Gastrocnemius medialis (tissue), 4 donors: Measurements from ENCODE around the gene SMOC2.

Experiments used
- POLR2A ChIP-seq, 2 donors: fragments of 450-650 bp; IDR thresholded peaks; one replicate each; pipeline ENCODE4 v1.6.1; 2017; ENCODE audit warnings: antibody characterized with exemption in 2 of 2, mild to moderate bottlenecking in 2 of 2, moderate library complexity in 2 of 2
- TF ChIP-seq, protein P1 (sequence below), 5 experiments: fragments of 450-650 bp in 3 of 5; fragments of 200-600 bp in 2 of 5; sonication (generic) in 2 of 5; IDR thresholded peaks in 4 of 5; conservative IDR thresholded peaks in 1 of 5; 1 replicate in 4 of 5; 2 replicates in 1 of 5; pipeline ENCODE4 v1.5.1; 2016 to 2019; ENCODE audit warnings: antibody characterized with exemption in 5 of 5, mild to moderate bottlenecking in 3 of 5, moderate library complexity in 3 of 5

GRCh38 chr6:168533414-168533813 lies 92.4 kb downstream of the SMOC2 start:
- TF ChIP-seq POLR2A (IDR thresholded peaks at IDR 0.05) = no peak
- TF ChIP-seq, protein P1, sequence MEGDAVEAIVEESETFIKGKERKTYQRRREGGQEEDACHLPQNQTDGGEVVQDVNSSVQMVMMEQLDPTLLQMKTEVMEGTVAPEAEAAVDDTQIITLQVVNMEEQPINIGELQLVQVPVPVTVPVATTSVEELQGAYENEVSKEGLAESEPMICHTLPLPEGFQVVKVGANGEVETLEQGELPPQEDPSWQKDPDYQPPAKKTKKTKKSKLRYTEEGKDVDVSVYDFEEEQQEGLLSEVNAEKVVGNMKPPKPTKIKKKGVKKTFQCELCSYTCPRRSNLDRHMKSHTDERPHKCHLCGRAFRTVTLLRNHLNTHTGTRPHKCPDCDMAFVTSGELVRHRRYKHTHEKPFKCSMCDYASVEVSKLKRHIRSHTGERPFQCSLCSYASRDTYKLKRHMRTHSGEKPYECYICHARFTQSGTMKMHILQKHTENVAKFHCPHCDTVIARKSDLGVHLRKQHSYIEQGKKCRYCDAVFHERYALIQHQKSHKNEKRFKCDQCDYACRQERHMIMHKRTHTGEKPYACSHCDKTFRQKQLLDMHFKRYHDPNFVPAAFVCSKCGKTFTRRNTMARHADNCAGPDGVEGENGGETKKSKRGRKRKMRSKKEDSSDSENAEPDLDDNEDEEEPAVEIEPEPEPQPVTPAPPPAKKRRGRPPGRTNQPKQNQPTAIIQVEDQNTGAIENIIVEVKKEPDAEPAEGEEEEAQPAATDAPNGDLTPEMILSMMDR (IDR thresholded peaks at IDR 0.05 in 4 of 5, conservative IDR thresholded peaks at IDR 0.05 in 1 of 5) = no peak
